Medulla oblongata (tissue), 1 donor: ENCODE measurements around the gene LRRIQ1.

Experiments used
- DNase-seq: peaks from one replicate; pipeline ENCODE4 v3.0.0-alpha.2; 2015; ENCODE audit errors: extremely low spot score

The LRRIQ1 gene

GRCh38 chr12:85057370-85057963 lies 21.3 kb downstream of the LRRIQ1 start:
- DNase-seq = peak; percentile 53

GRCh38 chr12:85058339-85058738 lies 22.2 kb downstream of the LRRIQ1 start:
- DNase-seq = no peak

GRCh38 chr12:85059594-85059993 lies 23.4 kb downstream of the LRRIQ1 start:
- DNase-seq = no peak

GRCh38 chr12:85060916-85061315 lies 24.8 kb downstream of the LRRIQ1 start:
- no peak for DNase-seq

GRCh38 chr12:85065837-85066482 lies 29.8 kb downstream of the LRRIQ1 start:
- no peak for DNase-seq

GRCh38 chr12:85072826-85073225 lies 36.7 kb downstream of the LRRIQ1 start:
- no peak for DNase-seq

- DNase-seq = peak; percentile 60
These were observed 40.7 kb downstream of the LRRIQ1 start for GRCh38 chr12:85076688-85077430.

- no peak for DNase-seq
These were observed 48.9 kb downstream of the LRRIQ1 start for GRCh38 chr12:85085066-85085465.

- no peak for DNase-seq
These were observed 53.6 kb downstream of the LRRIQ1 start for GRCh38 chr12:85089792-85090191.

GRCh38 chr12:85092814-85093370 lies 56.7 kb downstream of the LRRIQ1 start:
- DNase-seq = no peak

- no peak for DNase-seq
These were observed 59.4 kb downstream of the LRRIQ1 start for GRCh38 chr12:85095501-85095900.

GRCh38 chr12:85130646-85131045 lies 94.5 kb downstream of the LRRIQ1 start:
- DNase-seq = no peak

GRCh38 chr12:85138833-85139232 lies 102.7 kb downstream of the LRRIQ1 start:
- no peak for DNase-seq

GRCh38 chr12:85147331-85147730 lies 111.2 kb downstream of the LRRIQ1 start:
- DNase-seq = no peak

- DNase-seq = no peak
These were observed 116.2 kb downstream of the LRRIQ1 start for GRCh38 chr12:85152311-85152729.

- no peak for DNase-seq
These were observed 119.6 kb downstream of the LRRIQ1 start for GRCh38 chr12:85155791-85156190.

GRCh38 chr12:85156569-85156968 lies 120.4 kb downstream of the LRRIQ1 start:
- DNase-seq = no peak

GRCh38 chr12:85157035-85157603 lies 121.0 kb downstream of the LRRIQ1 start:
- DNase-seq = no peak

GRCh38 chr12:85163752-85164321 lies 127.7 kb downstream of the LRRIQ1 start:
- DNase-seq = no peak

- no peak for DNase-seq
These were observed 143.6 kb downstream of the LRRIQ1 start for GRCh38 chr12:85179680-85180270.

- no peak for DNase-seq
These were observed 146.5 kb downstream of the LRRIQ1 start for GRCh38 chr12:85182699-85183098.

GRCh38 chr12:85183855-85184254 lies 147.7 kb downstream of the LRRIQ1 start:
- no peak for DNase-seq
